ENCODE measurements around the gene GET4. TPM values are rescaled to one million over a fixed set of nuclear protein-coding genes. Genes with fewer than 3 reads are reported as not detected.

GET4 gene
- total RNA-seq, 1 experiment from 2014 or later: 61.9 TPM

GRCh38 chr7:911791-912480, 35.6 kb downstream of the GET4 start:
- no peak overlapping the region for H3K4me3 ChIP-seq (ENCODE audit: insufficient read depth, low read depth, low read length)
- no peaks in the 10 kb centered on the region for H3K36me3 ChIP-seq (replicated peaks; ENCODE audit: control insufficient read depth, insufficient read depth, low read length)
- no peak for DNase-seq
- H3K27me3 ChIP-seq (ENCODE audit: control insufficient read depth, insufficient read depth, low read length): peaks cover 19% of the 10 kb centered on the region

DNA sequence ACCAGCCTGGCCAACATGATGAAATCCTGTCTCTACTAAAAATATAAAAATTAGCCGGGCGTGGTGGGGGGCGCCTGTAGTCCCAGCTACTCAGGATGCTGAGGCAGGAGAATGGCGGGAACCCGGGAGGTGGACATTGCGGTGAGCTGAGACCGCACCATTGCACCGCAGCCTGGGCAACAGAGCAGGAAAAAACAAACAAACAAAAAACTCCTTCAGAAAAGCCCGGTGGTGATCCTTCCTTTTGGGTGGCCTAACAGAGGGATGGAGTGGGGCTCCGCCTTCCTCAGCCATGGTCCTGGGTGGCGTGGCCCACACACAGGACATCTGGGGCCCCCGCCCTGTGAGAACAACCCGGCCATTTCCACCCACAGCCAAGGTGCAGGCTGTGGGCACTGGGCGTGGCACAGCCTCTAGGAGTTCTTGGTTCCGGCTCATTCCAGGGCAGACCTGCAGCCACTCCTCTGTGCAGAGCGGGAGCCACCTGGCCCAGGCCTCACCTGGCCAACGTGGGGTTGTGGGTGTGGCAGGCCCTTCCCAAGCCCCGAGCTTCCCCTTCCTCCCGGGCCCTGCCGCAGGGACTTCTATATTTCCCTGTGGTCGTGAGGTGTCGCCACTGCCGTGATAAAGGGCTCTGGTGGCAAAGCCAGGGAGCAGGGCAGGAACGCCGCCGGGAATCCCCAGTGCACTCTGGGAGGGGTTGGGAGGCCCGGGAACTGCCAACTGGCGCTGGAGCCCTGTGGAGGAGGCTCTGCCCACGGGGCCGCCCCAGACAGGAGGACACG, 37.6 kb downstream of the GET4 start:
- DNase-seq: no peak
- H3K27me3 ChIP-seq (ENCODE audit: control insufficient read depth, insufficient read depth, low read length): peaks cover 6% of the 10 kb centered on the region
- H3K36me3 ChIP-seq (replicated peaks; ENCODE audit: control insufficient read depth, insufficient read depth, low read length): no peaks in the 10 kb centered on the region
- no peak overlapping the region for H3K4me3 ChIP-seq (ENCODE audit: insufficient read depth, low read depth, low read length)

DNA sequence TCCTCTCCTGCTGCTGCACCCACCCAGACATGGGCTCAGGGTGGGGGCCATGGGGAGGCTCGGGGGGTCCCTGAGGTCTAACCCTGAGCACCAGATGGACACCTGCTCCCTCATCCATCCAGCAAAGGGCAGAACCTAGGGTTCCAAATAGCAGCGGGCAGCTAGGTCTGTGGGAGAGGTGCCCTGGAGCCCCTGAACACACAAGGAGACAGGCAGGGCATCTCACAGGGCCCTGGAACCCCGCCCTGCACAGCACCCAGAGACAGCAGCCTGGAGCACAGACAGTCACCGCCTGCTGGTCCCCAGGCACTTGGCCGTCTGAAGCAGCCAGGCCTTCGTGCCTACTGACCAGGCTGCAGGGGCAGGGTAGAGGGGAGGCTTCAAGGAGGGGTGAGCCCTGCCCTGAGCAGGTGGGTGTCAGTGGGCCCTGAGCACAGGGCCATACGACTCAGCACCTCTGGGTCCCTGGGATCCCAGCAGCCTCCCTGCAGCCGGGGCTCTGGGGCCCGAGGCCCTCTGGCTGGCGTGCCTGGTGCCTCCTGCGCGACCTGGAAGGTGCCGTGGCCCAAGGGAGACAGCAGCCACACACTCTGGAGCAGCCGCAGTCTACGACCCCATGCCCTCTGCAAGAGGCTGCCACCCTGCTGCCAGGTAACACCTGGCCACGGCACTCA, 38.3 kb downstream of the GET4 start:
- Histone ChIP-seq H3K4me3 (ENCODE audit: insufficient read depth, low read depth, low read length) (no peak overlapping the region), H3K27me3 (ENCODE audit: control insufficient read depth, insufficient read depth, low read length) (peaks cover 2% of the 10 kb centered on the region; the same call in 1 of the 2 replicates), H3K36me3 (replicated peaks; ENCODE audit: control insufficient read depth, insufficient read depth, low read length) (no peaks in the 10 kb centered on the region)
- DNase-seq: no peak

GRCh38 chr7:915291-916218, 39.2 kb downstream of the GET4 start:
- Histone ChIP-seq H3K27me3 (ENCODE audit: control insufficient read depth, insufficient read depth, low read length) (no peaks in the 10 kb centered on the region), H3K36me3 (replicated peaks; ENCODE audit: control insufficient read depth, insufficient read depth, low read length) (no peaks in the 10 kb centered on the region), H3K4me3 (ENCODE audit: insufficient read depth, low read depth, low read length) (no peak overlapping the region)
- DNase-seq: no peak

DNA sequence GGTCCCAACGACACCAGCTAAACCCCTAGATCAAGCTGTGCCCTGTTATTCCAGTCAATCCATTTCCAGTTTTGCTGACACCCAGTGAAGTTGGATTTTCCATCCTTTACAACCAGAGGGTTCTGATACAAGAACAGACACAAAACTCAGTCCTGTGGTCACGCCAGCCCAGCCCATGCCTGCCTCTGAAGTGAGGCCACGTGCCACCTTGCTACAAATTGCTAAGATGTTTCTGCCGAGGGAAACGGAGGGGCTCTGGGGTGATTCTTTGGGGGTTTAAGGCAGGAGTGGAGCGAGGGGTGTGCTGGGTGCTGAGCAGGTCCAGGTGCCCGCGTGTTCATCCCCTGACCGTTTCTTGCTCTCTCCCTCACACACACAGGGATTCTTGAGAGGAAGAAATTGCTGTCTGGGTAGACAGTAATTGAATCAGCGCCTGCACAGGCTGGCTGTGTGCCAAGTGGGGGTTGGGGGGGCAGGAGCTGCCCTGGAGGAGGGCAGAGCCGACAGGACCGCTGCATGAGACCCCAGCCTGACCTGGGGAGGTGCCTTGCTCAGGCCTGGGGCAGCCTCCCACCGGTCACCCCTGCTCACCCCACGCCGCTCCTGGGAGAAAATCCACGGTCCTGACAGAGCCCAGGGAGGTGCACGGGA, 40.1 kb downstream of the GET4 start:
- DNase-seq: no peak
- no peak overlapping the region for H3K4me3 ChIP-seq (ENCODE audit: insufficient read depth, low read depth, low read length)
- H3K27me3 ChIP-seq (ENCODE audit: control insufficient read depth, insufficient read depth, low read length): no peaks in the 10 kb centered on the region
- H3K36me3 ChIP-seq (replicated peaks; ENCODE audit: control insufficient read depth, insufficient read depth, low read length): no peaks in the 10 kb centered on the region

- Histone ChIP-seq H3K36me3 (replicated peaks; ENCODE audit: control insufficient read depth, insufficient read depth, low read length) (no peaks in the 10 kb centered on the region), H3K4me3 (ENCODE audit: insufficient read depth, low read depth, low read length) (no peak overlapping the region), H3K27me3 (ENCODE audit: control insufficient read depth, insufficient read depth, low read length) (no peaks in the 10 kb centered on the region)
- DNase-seq: no peak
Observed at GRCh38 chr7:917255-918117, 41.1 kb downstream of the GET4 start.

- H3K36me3 ChIP-seq (replicated peaks; ENCODE audit: control insufficient read depth, insufficient read depth, low read length): no peaks in the 10 kb centered on the region
- H3K4me3 ChIP-seq (ENCODE audit: insufficient read depth, low read depth, low read length): no peak overlapping the region
- no peak for DNase-seq
- no peaks in the 10 kb centered on the region for H3K27me3 ChIP-seq (ENCODE audit: control insufficient read depth, insufficient read depth, low read length)
Observed at GRCh38 chr7:918118-918425, 41.7 kb downstream of the GET4 start.

- DNase-seq: no peak
- Histone ChIP-seq H3K27me3 (ENCODE audit: control insufficient read depth, insufficient read depth, low read length) (no peaks in the 10 kb centered on the region), H3K4me3 (ENCODE audit: insufficient read depth, low read depth, low read length) (no peak overlapping the region), H3K36me3 (replicated peaks; ENCODE audit: control insufficient read depth, insufficient read depth, low read length) (no peaks in the 10 kb centered on the region)
Observed at GRCh38 chr7:918441-919113, 42.2 kb downstream of the GET4 start.

DNA sequence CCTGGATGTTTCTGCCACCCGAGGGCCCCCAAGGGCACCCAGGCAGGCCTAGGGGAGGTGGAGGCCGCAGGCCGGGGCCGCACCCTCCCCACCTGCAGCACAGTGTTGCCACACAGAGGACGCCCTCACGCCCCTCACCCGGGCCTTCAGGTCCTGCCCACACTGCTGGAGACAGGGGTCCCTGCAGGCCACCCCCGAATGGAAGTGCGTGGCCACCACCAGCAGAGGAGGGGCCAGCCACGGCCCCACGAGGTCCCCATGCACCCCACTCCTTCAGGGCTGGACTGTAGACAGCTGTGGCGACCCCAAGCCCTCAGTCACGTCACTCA, 42.7 kb downstream of the GET4 start:
- DNase-seq: no peak
- no peaks in the 10 kb centered on the region for H3K36me3 ChIP-seq (replicated peaks; ENCODE audit: control insufficient read depth, insufficient read depth, low read length)
- no peaks in the 10 kb centered on the region for H3K27me3 ChIP-seq (ENCODE audit: control insufficient read depth, insufficient read depth, low read length)
- no peak overlapping the region for H3K4me3 ChIP-seq (ENCODE audit: insufficient read depth, low read depth, low read length)

- no peaks in the 10 kb centered on the region for H3K27me3 ChIP-seq (ENCODE audit: control insufficient read depth, insufficient read depth, low read length)
- no peak for DNase-seq
- H3K36me3 ChIP-seq (replicated peaks; ENCODE audit: control insufficient read depth, insufficient read depth, low read length): no peaks in the 10 kb centered on the region
- no peak overlapping the region for H3K4me3 ChIP-seq (ENCODE audit: insufficient read depth, low read depth, low read length)
Observed at GRCh38 chr7:919924-920341, 43.6 kb downstream of the GET4 start.

GRCh38 chr7:920351-921070, 44.2 kb downstream of the GET4 start:
- H3K4me3 ChIP-seq (ENCODE audit: insufficient read depth, low read depth, low read length): no peak overlapping the region
- H3K27me3 ChIP-seq (ENCODE audit: control insufficient read depth, insufficient read depth, low read length): no peaks in the 10 kb centered on the region
- H3K36me3 ChIP-seq (replicated peaks; ENCODE audit: control insufficient read depth, insufficient read depth, low read length): no peaks in the 10 kb centered on the region
- no peak for DNase-seq

GRCh38 chr7:921071-921461, 44.7 kb downstream of the GET4 start:
- H3K27me3 ChIP-seq (ENCODE audit: control insufficient read depth, insufficient read depth, low read length): no peaks in the 10 kb centered on the region
- H3K4me3 ChIP-seq (ENCODE audit: insufficient read depth, low read depth, low read length): no peak overlapping the region
- H3K36me3 ChIP-seq (replicated peaks; ENCODE audit: control insufficient read depth, insufficient read depth, low read length): no peaks in the 10 kb centered on the region
- DNase-seq: no peak
